Astrocyte (in vitro differentiated cells and primary cell): ENCODE data around the gene MUSK. TPM values are rescaled to one million over a fixed set of nuclear protein-coding genes. Genes with fewer than 3 reads are reported as not detected.

Source experiments
- DNase-seq: peaks from one replicate; pipeline ENCODE4 v3.0.0-alpha.2; 2010; ENCODE audit warnings: low read depth
- FAIRE-seq: peaks from 2 replicates; lab custom pipeline; 2011; peaks lifted over from hg19 to GRCh38; lab: Jason Lieb, UNC
- H2AFZ ChIP-seq: 2 replicates; pipeline ENCODE4 v1.6.0; 2012; ENCODE audit warnings: low read depth, low read length, inconsistent platforms
- H3K27ac ChIP-seq: 2 replicates; pipeline ENCODE4 v1.5.1; 2011; ENCODE audit warnings: low read depth, low read length, inconsistent platforms
- H3K27me3 ChIP-seq: 2 replicates; pipeline ENCODE4 v1.6.0; 2011; ENCODE audit warnings: low read length, inconsistent platforms; ENCODE audit not compliant: insufficient read depth
- H3K36me3 ChIP-seq: 2 replicates; pipeline ENCODE4 v1.5.1; 2011; ENCODE audit warnings: low read length, inconsistent platforms; ENCODE audit not compliant: insufficient read depth
- H3K4me1 ChIP-seq: 2 replicates; pipeline ENCODE4 v1.5.1; 2011; ENCODE audit warnings: low read length, inconsistent platforms; ENCODE audit not compliant: insufficient read depth
- H3K4me2 ChIP-seq: 2 replicates; pipeline ENCODE4 v1.6.0; 2012; ENCODE audit warnings: low read length, inconsistent platforms
- H3K4me3 ChIP-seq: 2 replicates; pipeline ENCODE4 v1.5.1; 2011; ENCODE audit warnings: low read depth, mild to moderate bottlenecking, low read length, inconsistent platforms; ENCODE audit not compliant: insufficient read depth
- H3K79me2 ChIP-seq: 2 replicates; pipeline ENCODE4 v1.6.0; 2012; ENCODE audit warnings: mild to moderate bottlenecking, low read length, inconsistent platforms; ENCODE audit not compliant: insufficient read depth
- H3K9ac ChIP-seq: 2 replicates; pipeline ENCODE4 v1.6.0; 2012; ENCODE audit warnings: mild to moderate bottlenecking, low read length, inconsistent platforms
- H3K9me3 ChIP-seq: 2 replicates; pipeline ENCODE4 v1.5.1; 2012; ENCODE audit warnings: low read depth, mild to moderate bottlenecking, low read length, inconsistent platforms; ENCODE audit not compliant: insufficient read depth
- H4K20me1 ChIP-seq: 2 replicates; pipeline ENCODE4 v1.6.0; 2012; ENCODE audit warnings: low read length, inconsistent platforms; ENCODE audit not compliant: insufficient read depth
- H3K27ac Mint-ChIP-seq: one replicate; pipeline ENCODE4 v1.8.0; 2021; ENCODE audit warnings: mild to moderate bottlenecking, mixed read lengths; ENCODE audit not compliant: unreplicated experiment
- H3K27me3 Mint-ChIP-seq: one replicate; pipeline ENCODE4 v1.8.0; 2021; ENCODE audit warnings: low read depth, mixed read lengths; ENCODE audit not compliant: unreplicated experiment
- H3K36me3 Mint-ChIP-seq: one replicate; pipeline ENCODE4 v1.8.0; 2021; ENCODE audit warnings: low read depth, mixed read lengths; ENCODE audit not compliant: unreplicated experiment
- H3K4me1 Mint-ChIP-seq: one replicate; pipeline ENCODE4 v1.8.0; 2021; ENCODE audit warnings: low read depth, mixed read lengths; ENCODE audit not compliant: unreplicated experiment
- H3K4me3 Mint-ChIP-seq: one replicate; pipeline ENCODE4 v1.8.0; 2021; ENCODE audit warnings: mild to moderate bottlenecking, moderate library complexity, mixed read lengths; ENCODE audit not compliant: unreplicated experiment
- H3K9me3 Mint-ChIP-seq: one replicate; pipeline ENCODE4 v1.8.0; 2021; ENCODE audit warnings: mild to moderate bottlenecking, mixed read lengths; ENCODE audit not compliant: unreplicated experiment
- EZH2 ChIP-seq: IDR thresholded peaks from 2 replicates; pipeline ENCODE4 v1.6.1; 2012; ENCODE audit warnings: mild to moderate bottlenecking, low read length, inconsistent platforms; ENCODE audit not compliant: insufficient read depth
- total RNA-seq: library from RNA; stranded (reverse); gene quantifications from 2 replicates; pipeline ENCODE4 v1.2.1, GENCODE V29; 2021
- TF ChIP-seq, protein P1 (sequence below): IDR thresholded peaks from 2 replicates; pipeline ENCODE4 v1.5.1; 2011; ENCODE audit warnings: low read depth, mild to moderate bottlenecking, inconsistent platforms, low read length, moderate library complexity; ENCODE audit not compliant: insufficient read depth

Gene MUSK
- total RNA-seq, 1 donor from 2014 or later, result not detected

- no peak overlapping the region for H3K9ac ChIP-seq
- H3K4me1 ChIP-seq, result peaks cover 37% of the 10 kb centered on the region
- no peaks in the 10 kb centered on the region for H3K27me3 ChIP-seq
- H3K4me2 ChIP-seq, result peak overlapping the region; percentile 54
- no peak overlapping the region for H2AFZ ChIP-seq
- H3K36me3 ChIP-seq, result no peaks in the 10 kb centered on the region
- no peaks in the 10 kb centered on the region for H4K20me1 ChIP-seq
- H3K79me2 ChIP-seq, result no peaks in the 10 kb centered on the region
- DNase-seq, result peak; percentile 34
- Mint-ChIP-seq H3K4me3 (no peak overlapping the region), H3K27ac (no peak overlapping the region), H3K36me3 (no peaks in the 10 kb centered on the region), H3K4me1 (peaks cover 23% of the 10 kb centered on the region), H3K9me3 (peaks cover 3% of the 10 kb centered on the region), H3K27me3 (peaks cover 2% of the 10 kb centered on the region)
- TF ChIP-seq, protein P1, sequence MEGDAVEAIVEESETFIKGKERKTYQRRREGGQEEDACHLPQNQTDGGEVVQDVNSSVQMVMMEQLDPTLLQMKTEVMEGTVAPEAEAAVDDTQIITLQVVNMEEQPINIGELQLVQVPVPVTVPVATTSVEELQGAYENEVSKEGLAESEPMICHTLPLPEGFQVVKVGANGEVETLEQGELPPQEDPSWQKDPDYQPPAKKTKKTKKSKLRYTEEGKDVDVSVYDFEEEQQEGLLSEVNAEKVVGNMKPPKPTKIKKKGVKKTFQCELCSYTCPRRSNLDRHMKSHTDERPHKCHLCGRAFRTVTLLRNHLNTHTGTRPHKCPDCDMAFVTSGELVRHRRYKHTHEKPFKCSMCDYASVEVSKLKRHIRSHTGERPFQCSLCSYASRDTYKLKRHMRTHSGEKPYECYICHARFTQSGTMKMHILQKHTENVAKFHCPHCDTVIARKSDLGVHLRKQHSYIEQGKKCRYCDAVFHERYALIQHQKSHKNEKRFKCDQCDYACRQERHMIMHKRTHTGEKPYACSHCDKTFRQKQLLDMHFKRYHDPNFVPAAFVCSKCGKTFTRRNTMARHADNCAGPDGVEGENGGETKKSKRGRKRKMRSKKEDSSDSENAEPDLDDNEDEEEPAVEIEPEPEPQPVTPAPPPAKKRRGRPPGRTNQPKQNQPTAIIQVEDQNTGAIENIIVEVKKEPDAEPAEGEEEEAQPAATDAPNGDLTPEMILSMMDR, result no peak
- no peak for TF ChIP-seq EZH2
- peak overlapping the region; percentile 80 for H3K27ac ChIP-seq
- peak; percentile 29 for FAIRE-seq
- no peaks in the 10 kb centered on the region for H3K9me3 ChIP-seq
- no peak overlapping the region for H3K4me3 ChIP-seq
These were observed 77.1 kb downstream of the MUSK start for GRCh38 chr9:110745676-110746075.

DNA sequence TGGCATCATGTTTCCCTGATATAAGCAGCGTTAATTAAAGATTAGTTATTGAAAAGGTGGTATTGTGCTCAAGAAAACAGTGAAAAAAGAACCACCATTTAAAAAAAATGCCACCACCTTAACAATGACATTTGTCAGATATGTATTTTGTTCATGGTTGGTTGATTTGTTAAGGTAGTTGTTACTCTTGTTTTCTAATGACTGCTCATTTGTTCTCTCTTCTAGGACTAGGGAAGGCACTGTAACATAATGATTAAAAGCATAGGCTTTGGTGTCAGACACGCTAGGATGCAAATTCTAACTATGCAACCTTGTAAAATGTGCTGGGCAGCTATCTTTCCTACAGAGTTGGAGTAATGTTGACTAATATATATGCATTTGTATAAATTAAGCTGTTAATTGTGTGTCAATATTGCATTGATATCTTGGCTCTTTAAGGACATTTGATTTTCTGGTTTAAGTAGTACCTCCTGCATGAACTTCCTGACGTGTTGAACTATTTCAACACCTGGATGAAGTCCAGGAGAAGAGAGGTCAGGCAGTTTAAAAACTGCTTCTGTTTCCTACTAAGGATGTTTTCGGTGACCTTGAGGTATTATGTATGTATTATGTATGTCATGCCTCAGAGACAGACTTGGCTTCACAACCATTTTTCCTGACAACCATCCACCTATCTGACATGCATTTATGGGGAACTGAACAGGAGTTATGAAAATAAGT is 77.8 kb downstream of the MUSK start:
- Mint-ChIP-seq H3K4me1 (peaks cover 23% of the 10 kb centered on the region), H3K27ac (no peak overlapping the region), H3K4me3 (no peak overlapping the region), H3K36me3 (no peaks in the 10 kb centered on the region), H3K27me3 (peaks cover 2% of the 10 kb centered on the region), H3K9me3 (peaks cover 3% of the 10 kb centered on the region)
- H4K20me1 ChIP-seq, result no peaks in the 10 kb centered on the region
- FAIRE-seq, result peak; percentile 76
- H3K4me3 ChIP-seq, result no peak overlapping the region
- no peak overlapping the region for H3K9ac ChIP-seq
- H3K36me3 ChIP-seq, result no peaks in the 10 kb centered on the region
- H3K9me3 ChIP-seq, result no peaks in the 10 kb centered on the region
- peak overlapping the region; percentile 80 for H3K27ac ChIP-seq
- peak overlapping the region; percentile 54 for H3K4me2 ChIP-seq
- TF ChIP-seq, protein P1, result no peak
- TF ChIP-seq EZH2, result no peak
- no peaks in the 10 kb centered on the region for H3K27me3 ChIP-seq
- DNase-seq, result no peak
- no peaks in the 10 kb centered on the region for H3K79me2 ChIP-seq
- no peak overlapping the region for H2AFZ ChIP-seq
- peaks cover 37% of the 10 kb centered on the region for H3K4me1 ChIP-seq

DNA sequence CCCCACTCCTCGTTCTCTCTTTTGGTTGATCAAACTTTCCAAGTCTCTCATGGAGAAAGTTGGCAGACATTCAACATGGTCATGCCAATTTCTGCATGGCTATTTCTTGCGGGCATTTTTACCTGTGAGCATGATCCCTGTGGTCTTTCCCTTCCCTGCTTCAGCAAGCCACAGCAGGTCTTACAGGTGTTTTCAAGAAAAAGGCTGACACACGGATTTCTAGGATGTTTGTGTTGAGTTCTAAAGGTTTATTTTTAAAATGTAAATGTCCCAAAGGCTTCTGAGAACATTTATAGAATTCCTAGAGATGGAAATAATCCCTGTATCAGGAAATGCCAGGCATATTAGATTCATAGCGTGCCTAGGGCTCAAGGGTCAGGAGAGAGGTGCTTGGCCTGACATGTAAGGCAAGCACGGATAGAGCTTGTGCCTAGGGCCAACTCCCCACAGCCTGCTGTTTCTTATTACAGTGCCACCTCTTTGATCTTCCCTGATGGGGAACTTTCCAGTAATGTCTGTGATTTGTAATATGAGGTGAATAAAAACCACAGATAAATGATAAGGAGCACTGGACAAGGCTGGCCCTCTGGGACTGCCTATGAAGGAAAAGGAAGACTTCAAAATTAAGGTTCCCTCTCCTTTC is 79.8 kb downstream of the MUSK start:
- H3K9ac ChIP-seq, result no peak overlapping the region
- TF ChIP-seq, protein P1, result no peak
- no peak for TF ChIP-seq EZH2
- H3K79me2 ChIP-seq, result no peaks in the 10 kb centered on the region
- no peaks in the 10 kb centered on the region for H3K27me3 ChIP-seq
- H3K27ac ChIP-seq, result no peak overlapping the region
- no peaks in the 10 kb centered on the region for H3K36me3 ChIP-seq
- Mint-ChIP-seq H3K9me3 (peaks cover 3% of the 10 kb centered on the region), H3K4me1 (peaks cover 19% of the 10 kb centered on the region), H3K27ac (no peak overlapping the region), H3K36me3 (no peaks in the 10 kb centered on the region), H3K4me3 (no peak overlapping the region), H3K27me3 (peaks cover 2% of the 10 kb centered on the region)
- peaks cover 39% of the 10 kb centered on the region for H3K4me1 ChIP-seq
- no peaks in the 10 kb centered on the region for H3K9me3 ChIP-seq
- H3K4me3 ChIP-seq, result no peak overlapping the region
- no peak for DNase-seq
- no peak overlapping the region for H2AFZ ChIP-seq
- no peak for FAIRE-seq
- H4K20me1 ChIP-seq, result no peaks in the 10 kb centered on the region
- no peak overlapping the region for H3K4me2 ChIP-seq
